Small intestine (tissue), 7 donors: ENCODE data around the gene GNPTAB. TPM values are rescaled to one million over a fixed set of nuclear protein-coding genes. Genes with fewer than 3 reads are reported as not detected.

Source experiments
- DNase-seq, 2 donors: peaks; one replicate each; pipeline versions ENCODE4 v3.0.0 to v3.0.0-alpha.2; 2013
- FAIRE-seq: peaks from 2 replicates; lab custom pipeline; 2012; peaks lifted over from hg19 to GRCh38; lab: Jason Lieb, UNC
- H3K27ac ChIP-seq, 3 donors: one replicate each; pipeline ENCODE4 v1.5.1; 2013; ENCODE audit warnings: low read length in 2 of 3, mild to moderate bottlenecking in 2 of 3, control low read depth in 1 of 3, inconsistent platforms in 1 of 3, low read depth in 1 of 3, moderate library complexity in 1 of 3
- H3K27me3 ChIP-seq, 3 donors: one replicate each; pipeline ENCODE4 v1.6.1; 2013; ENCODE audit warnings: low read length in 3 of 3, inconsistent platforms in 1 of 3; ENCODE audit not compliant: control insufficient read depth in 3 of 3, insufficient read depth in 3 of 3
- H3K36me3 ChIP-seq, 3 donors: one replicate each; pipeline ENCODE4 v1.6.1; 2013; ENCODE audit warnings: low read length in 3 of 3, inconsistent platforms in 1 of 3, low read depth in 1 of 3, mild to moderate bottlenecking in 1 of 3, moderate library complexity in 1 of 3; ENCODE audit not compliant: control insufficient read depth in 3 of 3, insufficient read depth in 2 of 3
- H3K4me1 ChIP-seq, 3 donors: one replicate each; pipeline ENCODE4 v1.6.1; 2013; ENCODE audit warnings: low read length in 2 of 3, inconsistent platforms in 1 of 3, low read depth in 1 of 3, mild to moderate bottlenecking in 1 of 3, moderate library complexity in 1 of 3; ENCODE audit not compliant: control insufficient read depth in 3 of 3, insufficient read depth in 2 of 3
- H3K4me3 ChIP-seq, 3 donors: one replicate each; pipeline ENCODE4 v1.5.1; 2013; ENCODE audit warnings: low read length in 3 of 3, control low read depth in 1 of 3, inconsistent platforms in 1 of 3, low read depth in 1 of 3, mild to moderate bottlenecking in 1 of 3, moderate library complexity in 1 of 3
- H3K9me3 ChIP-seq, 2 donors: one replicate each; pipeline ENCODE4 v1.6.1; 2013; ENCODE audit warnings: low read depth in 1 of 2, low read length in 1 of 2; ENCODE audit not compliant: control insufficient read depth in 2 of 2, insufficient read depth in 1 of 2
- WGBS, 3 donors: extraction: QIAGEN DNeasy Blood & Tissue Kit; methylation state at CpG; one replicate each; pipeline ENCODE4 v1.1.7; 2013; 5-methylcytosine and 5-hydroxymethylcytosine counted together
- polyA plus RNA-seq, 4 donors: library from polyadenylated mRNA; stranded (reverse) in 3 of 4; unstranded in 1 of 4; fragments of 200-250 nt in 3 of 4; fragments of 120-200 nt in 1 of 4; gene quantifications; one replicate each; pipeline versions ENCODE4 v1.2.1 to v1.2.3, GENCODE V29; 2013
- donor health status: healthy with polysubstance abuse.
- donor health status: control.
- donor health status: control.
- donor health status: Bipolar disorder and iron deficiency.
- donor health status: healthy.

GNPTAB gene
- polyA plus RNA-seq, 4 donors: 6.8 to 37.0 (median 12.6) TPM

DNA sequence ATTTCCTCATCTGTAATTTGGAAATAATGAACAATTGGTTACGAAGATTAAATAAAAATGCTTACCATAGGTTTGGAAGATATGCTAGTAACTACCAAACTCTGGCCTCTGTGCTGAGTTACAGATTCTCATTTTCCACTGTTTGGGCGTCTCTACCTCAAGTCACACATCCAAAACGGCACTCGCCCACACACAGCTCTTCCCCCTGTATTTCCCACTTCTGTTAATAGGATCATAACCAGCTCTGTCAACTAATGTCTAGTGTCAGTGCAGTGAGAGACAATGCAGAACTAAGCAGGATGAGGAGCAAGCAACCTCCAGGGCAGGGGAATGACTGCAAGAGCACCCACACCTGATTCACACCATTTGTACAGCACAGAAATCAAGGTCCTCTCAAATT is 80.6 kb downstream of the GNPTAB start:
- H3K4me3 ChIP-seq: no peak overlapping the region
- DNase-seq: no peak
- H3K27ac ChIP-seq: no peak overlapping the region
- no peak for FAIRE-seq
- 93 to 98% (median 93%) methylated on average over 4 of the region's 4 CpGs for WGBS, 3 donors
- no peaks in the 10 kb centered on the region for H3K4me1 ChIP-seq
- no peaks in the 10 kb centered on the region for H3K27me3 ChIP-seq
- H3K9me3 ChIP-seq: no peaks in the 10 kb centered on the region
- H3K36me3 ChIP-seq: peaks cover 9 to 27% (median 16%) of the 10 kb centered on the region in 3 donors

DNA sequence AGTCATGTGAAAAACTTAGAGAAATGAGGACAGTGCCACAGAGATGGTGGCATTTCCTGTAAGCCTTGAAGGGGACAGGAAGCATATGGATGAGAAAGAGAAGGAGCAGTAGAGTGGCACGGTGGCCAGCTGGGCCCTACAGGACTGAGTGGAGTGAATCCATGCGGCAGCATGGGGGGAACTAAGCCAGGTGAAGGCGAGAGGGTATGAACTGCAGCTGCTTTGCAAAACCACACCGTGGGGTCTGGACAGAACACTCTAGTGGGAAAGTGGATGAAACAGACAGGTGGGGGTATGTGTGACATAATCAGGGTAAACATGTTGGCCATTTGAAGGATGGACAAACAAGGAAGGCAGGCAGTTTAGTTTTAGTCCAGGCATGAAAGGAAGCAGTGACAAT is 81.1 kb downstream of the GNPTAB start:
- WGBS, 3 donors: 88 to 92% (median 91%) methylated on average over 4 of the region's 4 CpGs
- DNase-seq (no peak), FAIRE-seq (no peak)
- Histone ChIP-seq H3K36me3 (peaks cover 9 to 28% (median 18%) of the 10 kb centered on the region in 3 donors), H3K27me3 (no peaks in the 10 kb centered on the region), H3K27ac (no peak overlapping the region), H3K4me3 (no peak overlapping the region), H3K9me3 (no peaks in the 10 kb centered on the region), H3K4me1 (no peaks in the 10 kb centered on the region)

DNA sequence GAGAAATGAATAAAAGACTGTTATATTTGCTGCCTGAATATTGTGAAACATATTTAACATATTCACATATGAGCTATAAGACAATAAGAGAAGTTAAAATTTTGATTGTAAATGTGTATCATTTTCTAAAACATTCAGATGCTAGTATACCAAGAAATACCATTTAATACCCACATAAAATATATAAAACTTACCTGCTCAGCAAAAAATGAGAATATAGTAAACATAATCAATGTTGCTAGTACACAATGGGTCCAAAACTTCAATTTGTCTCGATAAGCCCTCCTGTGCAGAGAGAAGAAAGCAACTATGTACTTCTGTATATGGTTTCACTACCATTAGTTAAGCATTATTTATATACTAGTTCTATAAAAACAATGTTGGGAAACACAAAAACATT is 81.9 kb downstream of the GNPTAB start:
- H3K27me3 ChIP-seq: no peaks in the 10 kb centered on the region
- no peaks in the 10 kb centered on the region for H3K4me1 ChIP-seq
- no peak for DNase-seq
- no peak for FAIRE-seq
- no peak overlapping the region for H3K27ac ChIP-seq
- 92 to 100% (median 97%) methylated on average over 1 of the region's 1 CpG for WGBS, 3 donors
- peaks cover 7 to 32% (median 18%) of the 10 kb centered on the region in 3 donors for H3K36me3 ChIP-seq
- H3K4me3 ChIP-seq: no peak overlapping the region
- no peaks in the 10 kb centered on the region for H3K9me3 ChIP-seq

DNA sequence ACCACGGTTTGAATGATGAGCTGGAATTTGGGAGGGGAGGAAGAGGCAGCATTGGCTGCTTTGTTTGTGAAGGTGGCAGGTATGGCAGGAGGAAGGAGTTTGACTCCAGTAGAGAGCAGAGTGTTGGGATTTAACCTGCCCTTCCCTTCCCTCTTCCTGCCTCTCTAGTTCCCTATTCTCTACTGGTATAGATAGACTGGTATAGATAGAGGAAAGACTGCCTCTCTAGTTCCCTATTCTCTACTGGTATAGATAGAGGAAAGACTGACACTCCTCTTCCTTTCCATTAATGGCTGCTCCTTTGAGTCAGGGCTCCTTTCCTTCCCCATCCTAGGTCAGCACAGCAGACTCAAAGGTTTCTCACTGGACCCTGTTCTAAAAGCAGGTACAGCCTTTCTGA is 83.1 kb downstream of the GNPTAB start:
- DNase-seq (no peak), FAIRE-seq (no peak)
- Histone ChIP-seq H3K9me3 (no peaks in the 10 kb centered on the region), H3K4me1 (peaks cover 0 to 6% (median 0%) of the 10 kb centered on the region in 3 donors), H3K27me3 (no peaks in the 10 kb centered on the region), H3K36me3 (peaks cover 6 to 34% (median 19%) of the 10 kb centered on the region in 3 donors), H3K27ac (no peak overlapping the region), H3K4me3 (no peak overlapping the region)
- 80 to 95% (median 88%) methylated on average over 1 of the region's 1 CpG for WGBS, 3 donors

DNA sequence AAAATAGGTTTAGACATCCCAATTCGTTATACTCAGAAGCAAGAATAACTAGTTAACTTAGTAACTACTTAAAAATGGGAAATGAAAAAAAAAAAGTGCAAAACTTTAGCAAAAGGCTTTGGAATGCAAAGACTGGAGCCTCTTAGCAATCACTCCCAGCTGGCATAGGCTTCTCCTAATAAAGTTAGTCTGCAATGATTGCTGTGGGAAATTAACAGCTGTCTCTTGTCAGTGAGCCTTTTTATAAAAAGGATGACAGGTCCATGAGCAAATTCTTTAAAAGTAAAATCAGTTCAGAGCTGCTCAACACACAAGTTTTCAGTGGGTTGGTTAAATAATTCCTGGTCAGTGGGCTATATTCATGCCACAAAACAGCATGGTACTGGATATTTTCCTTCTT is 84.1 kb downstream of the GNPTAB start:
- no peak overlapping the region for H3K4me3 ChIP-seq
- no peaks in the 10 kb centered on the region for H3K9me3 ChIP-seq
- WGBS, 3 donors: 73 to 88% (median 85%) methylated on average over 1 of the region's 1 CpG
- H3K4me1 ChIP-seq: peaks cover 0 to 11% (median 4%) of the 10 kb centered on the region in 3 donors
- H3K27me3 ChIP-seq: no peaks in the 10 kb centered on the region
- H3K27ac ChIP-seq: no peak overlapping the region
- peaks cover 8 to 40% (median 25%) of the 10 kb centered on the region in 3 donors for H3K36me3 ChIP-seq
- DNase-seq (no peak), FAIRE-seq (no peak)

DNA sequence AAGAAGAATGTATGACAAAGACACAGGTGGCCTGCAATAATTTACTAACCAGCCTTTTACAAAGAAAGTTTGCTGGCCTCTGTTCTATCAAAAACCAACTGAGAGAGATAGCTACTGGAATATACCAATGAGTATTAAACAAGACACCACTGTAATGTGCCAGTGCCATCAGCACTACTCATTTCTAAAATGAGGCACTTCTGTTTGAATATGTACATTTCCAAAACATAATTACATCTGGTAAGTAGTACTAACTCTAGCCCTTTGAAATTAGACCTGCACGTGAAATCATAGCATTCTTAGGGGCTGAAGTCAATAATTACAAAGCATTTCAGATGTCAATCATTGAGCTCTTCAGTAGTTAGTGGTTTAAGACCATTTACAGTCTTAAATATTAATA is 84.6 kb downstream of the GNPTAB start:
- Histone ChIP-seq H3K36me3 (peaks cover 8 to 37% (median 22%) of the 10 kb centered on the region in 3 donors), H3K4me1 (peaks cover 0 to 11% (median 4%) of the 10 kb centered on the region in 3 donors), H3K9me3 (no peaks in the 10 kb centered on the region), H3K4me3 (no peak overlapping the region), H3K27me3 (no peaks in the 10 kb centered on the region), H3K27ac (no peak overlapping the region)
- no peak for FAIRE-seq
- WGBS, 3 donors: 89% methylated on average over 1 of the region's 1 CpG
- DNase-seq: no peak

DNA sequence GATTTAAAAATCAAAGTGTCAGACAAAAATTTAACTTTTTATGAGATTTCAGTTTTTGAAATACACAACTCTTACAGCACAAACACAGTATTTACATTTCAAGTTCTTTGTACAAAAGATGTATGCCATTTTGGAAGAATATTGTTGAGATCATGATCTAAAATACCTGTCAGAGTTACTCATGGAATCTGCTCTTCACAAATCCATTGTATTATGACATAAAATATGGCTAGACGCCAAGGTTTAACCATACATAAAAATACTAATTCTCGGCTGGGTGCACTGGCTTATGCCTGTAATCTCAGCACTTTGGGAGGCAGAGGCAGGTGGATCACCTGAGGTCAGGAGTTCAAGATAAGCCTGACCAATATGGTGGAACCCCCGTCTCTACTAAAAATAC is 85.3 kb downstream of the GNPTAB start:
- DNase-seq (no peak), FAIRE-seq (no peak)
- 59 to 74% (median 65%) methylated on average over 3 of the region's 3 CpGs for WGBS, 3 donors
- Histone ChIP-seq H3K27ac (no peak overlapping the region), H3K9me3 (no peaks in the 10 kb centered on the region), H3K4me3 (no peak overlapping the region), H3K36me3 (peaks cover 8 to 41% (median 21%) of the 10 kb centered on the region in 3 donors), H3K27me3 (no peaks in the 10 kb centered on the region), H3K4me1 (peaks cover 0 to 11% (median 4%) of the 10 kb centered on the region in 3 donors)

DNA sequence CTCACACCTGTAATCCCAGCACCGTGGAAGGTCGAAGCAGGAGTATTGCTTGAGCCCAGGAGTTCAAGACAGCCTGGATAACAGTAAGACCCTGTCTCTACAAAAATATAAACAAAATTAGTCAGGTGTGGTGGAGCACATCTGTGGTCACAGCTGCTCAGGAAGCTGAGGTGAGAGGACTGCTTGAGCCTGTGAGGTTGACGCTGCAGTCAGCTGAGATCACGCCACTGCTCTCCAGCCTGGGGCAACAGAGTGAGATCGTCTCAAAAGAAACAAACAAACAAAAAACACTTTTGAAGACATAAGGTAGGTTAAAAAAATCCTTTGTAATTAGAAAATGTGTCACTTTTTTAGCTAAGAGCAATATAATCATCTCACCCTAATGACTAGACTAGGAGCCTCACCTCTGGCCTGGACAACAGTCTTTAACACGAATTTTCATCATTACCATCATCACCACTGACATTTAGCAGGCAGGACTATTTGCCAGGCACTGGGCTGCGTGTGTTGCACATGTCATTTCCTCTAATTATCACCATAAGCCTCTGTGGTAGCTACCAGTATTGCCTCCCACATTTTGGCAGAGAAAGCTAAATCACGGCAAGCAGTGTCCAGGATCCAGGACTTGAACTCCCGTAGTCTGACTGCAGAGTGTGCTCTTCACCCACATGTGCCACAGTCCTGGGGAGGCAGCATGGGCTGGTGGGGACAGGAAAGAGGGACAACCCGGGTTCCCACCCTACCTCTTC is 86.9 kb downstream of the GNPTAB start:
- H3K36me3 ChIP-seq: peaks cover 8 to 44% (median 28%) of the 10 kb centered on the region in 3 donors
- peaks cover 0 to 11% (median 4%) of the 10 kb centered on the region in 3 donors for H3K4me1 ChIP-seq
- WGBS, 3 donors: 70 to 77% (median 76%) methylated on average over 10 of the region's 10 CpGs
- FAIRE-seq (no peak), DNase-seq (no peak)
- H3K27me3 ChIP-seq: no peaks in the 10 kb centered on the region
- peak overlapping the region in 1 of 3 donors; percentile 41 for H3K27ac ChIP-seq
- H3K9me3 ChIP-seq: peaks cover 0 to 5% of the 10 kb centered on the region in 2 donors
- no peak overlapping the region for H3K4me3 ChIP-seq
